ENCODE results near the gene CYBB.

DNA sequence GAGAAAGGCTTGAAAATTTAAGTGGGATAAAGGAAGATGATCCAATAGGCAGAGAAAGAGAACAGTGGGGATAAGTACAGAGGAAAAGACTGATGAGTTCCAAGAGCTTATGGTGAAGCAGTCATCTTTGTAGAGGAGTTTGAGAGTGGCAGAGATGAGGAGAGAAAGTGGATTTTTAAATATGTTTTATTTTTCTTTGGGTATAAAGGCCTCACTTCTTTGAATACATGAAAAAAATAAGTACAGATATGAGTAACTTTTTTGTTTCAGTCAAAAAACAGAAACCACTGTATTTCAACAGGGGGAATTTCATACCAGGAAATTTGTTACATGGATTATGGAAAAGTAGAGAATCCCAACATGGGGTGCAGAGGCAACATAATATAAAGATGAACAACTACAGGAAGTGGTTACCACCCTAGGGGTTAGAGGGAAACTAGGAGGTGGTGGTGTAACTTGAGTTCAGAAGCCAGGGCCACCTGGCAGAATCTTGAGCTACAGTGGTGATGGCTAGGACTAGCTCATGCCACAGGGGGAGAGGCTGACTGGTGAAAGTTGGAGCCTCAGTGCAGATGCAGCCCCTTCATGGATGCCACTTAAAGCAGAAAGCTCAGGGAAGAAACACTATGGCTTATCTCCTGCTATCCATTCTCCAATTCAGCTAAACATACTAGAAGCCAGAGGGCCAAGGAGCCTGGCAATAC lies 3.4 kb upstream of the CYBB start:
- TF ChIP-seq, protein P1, sequence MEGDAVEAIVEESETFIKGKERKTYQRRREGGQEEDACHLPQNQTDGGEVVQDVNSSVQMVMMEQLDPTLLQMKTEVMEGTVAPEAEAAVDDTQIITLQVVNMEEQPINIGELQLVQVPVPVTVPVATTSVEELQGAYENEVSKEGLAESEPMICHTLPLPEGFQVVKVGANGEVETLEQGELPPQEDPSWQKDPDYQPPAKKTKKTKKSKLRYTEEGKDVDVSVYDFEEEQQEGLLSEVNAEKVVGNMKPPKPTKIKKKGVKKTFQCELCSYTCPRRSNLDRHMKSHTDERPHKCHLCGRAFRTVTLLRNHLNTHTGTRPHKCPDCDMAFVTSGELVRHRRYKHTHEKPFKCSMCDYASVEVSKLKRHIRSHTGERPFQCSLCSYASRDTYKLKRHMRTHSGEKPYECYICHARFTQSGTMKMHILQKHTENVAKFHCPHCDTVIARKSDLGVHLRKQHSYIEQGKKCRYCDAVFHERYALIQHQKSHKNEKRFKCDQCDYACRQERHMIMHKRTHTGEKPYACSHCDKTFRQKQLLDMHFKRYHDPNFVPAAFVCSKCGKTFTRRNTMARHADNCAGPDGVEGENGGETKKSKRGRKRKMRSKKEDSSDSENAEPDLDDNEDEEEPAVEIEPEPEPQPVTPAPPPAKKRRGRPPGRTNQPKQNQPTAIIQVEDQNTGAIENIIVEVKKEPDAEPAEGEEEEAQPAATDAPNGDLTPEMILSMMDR (IDR thresholded peaks at IDR 0.05): no peak
- TF ChIP-seq POLR2A (IDR thresholded peaks at IDR 0.05): no peak

All from testis (tissue), 2 donors.